VCaP (cell line): ENCODE measurements around the gene CD81.

ENCODE experiments used
- H3K27ac ChIP-seq: fragments of 450-650 bp; 2 replicates; pipeline ENCODE4 v1.5.1; 2017
- TF ChIP-seq, protein P1 (sequence below): fragments of 450-650 bp; conservative IDR thresholded peaks from 2 replicates; pipeline ENCODE4 v1.5.1; 2017; ENCODE audit warnings: mild to moderate bottlenecking, moderate library complexity

Gene CD81

DNA sequence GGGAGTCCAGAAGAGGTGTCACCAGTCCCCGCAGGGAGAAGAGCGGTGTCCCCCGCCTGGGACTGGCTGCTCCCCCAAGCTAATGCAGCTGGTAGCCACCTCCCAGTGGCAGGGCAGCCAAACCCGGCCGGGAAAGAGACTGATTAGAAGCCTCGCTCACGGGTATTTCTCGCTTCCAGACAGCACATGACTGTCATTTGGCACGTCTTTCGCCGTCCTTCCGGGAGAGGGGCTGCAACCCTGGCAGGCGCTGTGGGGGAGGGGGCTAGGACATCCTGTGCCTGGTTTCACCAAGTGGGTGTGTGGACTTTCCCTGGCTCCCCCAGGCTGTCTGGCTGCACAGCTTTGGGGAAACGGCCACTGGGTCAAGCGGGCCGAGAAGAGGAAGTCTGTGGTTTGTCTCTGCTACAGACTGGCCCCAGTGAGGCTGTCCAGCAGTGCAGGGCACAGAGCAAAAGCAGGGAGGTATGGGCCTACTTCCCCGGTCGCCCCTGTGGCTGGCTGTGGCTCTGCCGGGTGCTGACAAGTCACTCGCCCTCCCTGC, 3.8 kb downstream of the CD81 start:
- TF ChIP-seq, protein P1, sequence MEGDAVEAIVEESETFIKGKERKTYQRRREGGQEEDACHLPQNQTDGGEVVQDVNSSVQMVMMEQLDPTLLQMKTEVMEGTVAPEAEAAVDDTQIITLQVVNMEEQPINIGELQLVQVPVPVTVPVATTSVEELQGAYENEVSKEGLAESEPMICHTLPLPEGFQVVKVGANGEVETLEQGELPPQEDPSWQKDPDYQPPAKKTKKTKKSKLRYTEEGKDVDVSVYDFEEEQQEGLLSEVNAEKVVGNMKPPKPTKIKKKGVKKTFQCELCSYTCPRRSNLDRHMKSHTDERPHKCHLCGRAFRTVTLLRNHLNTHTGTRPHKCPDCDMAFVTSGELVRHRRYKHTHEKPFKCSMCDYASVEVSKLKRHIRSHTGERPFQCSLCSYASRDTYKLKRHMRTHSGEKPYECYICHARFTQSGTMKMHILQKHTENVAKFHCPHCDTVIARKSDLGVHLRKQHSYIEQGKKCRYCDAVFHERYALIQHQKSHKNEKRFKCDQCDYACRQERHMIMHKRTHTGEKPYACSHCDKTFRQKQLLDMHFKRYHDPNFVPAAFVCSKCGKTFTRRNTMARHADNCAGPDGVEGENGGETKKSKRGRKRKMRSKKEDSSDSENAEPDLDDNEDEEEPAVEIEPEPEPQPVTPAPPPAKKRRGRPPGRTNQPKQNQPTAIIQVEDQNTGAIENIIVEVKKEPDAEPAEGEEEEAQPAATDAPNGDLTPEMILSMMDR, result no peak
- no peak overlapping the region for H3K27ac ChIP-seq

- TF ChIP-seq, protein P1, result no peak
- H3K27ac ChIP-seq, result no peak overlapping the region
These were observed 4.5 kb downstream of the CD81 start for GRCh38 chr11:2381494-2382128.

- H3K27ac ChIP-seq, result no peak overlapping the region
- TF ChIP-seq, protein P1, result no peak
These were observed 5.0 kb downstream of the CD81 start for GRCh38 chr11:2382129-2382517.

GRCh38 chr11:2382936-2383851, 6.1 kb downstream of the CD81 start:
- TF ChIP-seq, protein P1, result no peak
- no peak overlapping the region for H3K27ac ChIP-seq

GRCh38 chr11:2383852-2384804, 7.0 kb downstream of the CD81 start:
- TF ChIP-seq, protein P1, result no peak
- no peak overlapping the region for H3K27ac ChIP-seq

DNA sequence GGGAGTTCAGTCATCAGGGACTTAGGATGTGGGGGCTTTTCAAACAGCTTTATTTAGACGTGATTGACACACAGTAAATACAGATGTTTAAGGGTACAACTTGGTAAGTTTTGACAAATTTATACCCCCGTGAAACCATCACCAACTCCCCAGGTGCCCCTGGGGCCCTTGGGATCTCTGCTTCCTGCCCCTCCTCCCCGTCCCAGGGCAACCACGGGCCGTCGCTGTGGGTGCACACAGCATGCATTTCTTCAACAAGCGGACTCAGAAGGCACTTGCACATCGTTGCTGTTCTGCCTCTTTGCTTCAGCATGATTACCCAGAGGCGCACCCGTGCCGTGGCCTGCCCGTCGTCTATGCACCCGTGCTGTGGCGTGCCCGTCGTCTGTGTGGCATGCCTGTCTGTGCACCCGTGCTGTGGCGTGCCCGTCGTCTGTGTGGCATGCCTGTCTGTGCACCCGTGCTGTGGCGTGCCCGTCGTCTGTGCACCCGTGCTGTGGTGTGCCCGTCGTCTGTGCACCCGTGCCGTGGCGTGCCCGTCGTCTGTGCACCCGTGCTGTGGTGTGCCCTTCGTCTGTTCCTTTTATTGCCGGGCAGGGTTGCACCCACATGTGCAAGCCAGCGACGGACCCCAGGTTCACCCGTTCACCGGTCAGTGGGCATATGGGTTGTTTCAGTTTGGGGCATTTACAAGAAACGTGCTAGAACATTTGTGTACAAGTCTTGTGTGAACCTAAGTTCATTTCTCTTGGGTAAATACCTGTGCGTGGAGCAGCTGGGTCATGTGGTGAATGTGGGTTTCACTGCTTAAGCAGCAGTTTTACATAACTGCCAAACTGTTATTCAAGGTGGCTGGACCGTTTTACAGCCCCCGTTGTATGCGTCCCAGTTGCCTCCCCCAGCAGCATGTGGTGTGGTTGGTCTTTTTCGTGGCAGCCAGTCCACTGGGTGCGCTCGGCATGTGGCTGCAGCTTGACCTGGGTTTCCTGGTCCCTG, 8.3 kb downstream of the CD81 start:
- H3K27ac ChIP-seq, result no peak overlapping the region
- TF ChIP-seq, protein P1, result no peak
